CD4-positive, alpha-beta T cell treated with Interleukin-17A for 4 hours (primary cell): ENCODE measurements around the gene ZDHHC14.
A peak's percentile ranks its signal among the peaks of the same experiment; 100 is the strongest.

Source experiments
- DNase-seq: peaks from one replicate; pipeline ENCODE4 v3.0.0-alpha.2; 2020; ENCODE audit warnings: mixed read lengths

ZDHHC14 gene

DNA sequence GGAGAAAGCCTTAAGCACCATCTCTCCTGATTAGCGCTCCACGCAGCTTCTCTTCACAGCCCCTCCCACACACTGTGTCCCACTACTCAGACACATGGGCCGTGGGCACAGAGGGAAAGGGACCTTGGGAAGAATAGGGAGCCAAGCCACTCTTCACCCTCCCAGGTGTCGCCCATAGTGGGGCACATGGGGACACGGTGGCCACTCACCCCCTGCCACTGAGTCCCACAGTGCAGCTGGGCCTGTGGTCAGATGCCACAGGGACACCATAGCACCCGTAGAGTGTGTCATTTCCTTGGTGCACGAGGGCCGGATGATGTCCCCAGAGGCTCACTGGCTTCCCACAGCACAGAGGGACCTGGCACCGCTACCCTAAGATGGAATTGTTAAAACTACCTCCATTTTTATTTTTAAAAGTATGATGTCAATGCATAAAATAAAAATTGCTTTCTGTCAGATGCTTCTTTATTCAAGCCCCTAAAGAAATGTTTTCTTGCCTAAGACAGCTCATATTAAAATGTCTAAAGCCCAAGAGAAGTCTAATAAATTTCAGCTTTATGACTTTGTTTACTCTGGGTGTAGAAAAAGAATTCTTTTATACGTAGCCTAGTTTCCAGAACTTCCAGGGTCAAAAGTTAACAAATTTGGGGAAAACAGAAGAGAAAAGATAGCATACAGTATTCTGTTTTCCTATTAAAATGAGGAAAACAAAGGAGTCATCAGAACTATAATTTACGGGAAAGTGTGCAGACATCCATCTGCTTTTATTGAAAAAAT lies 251.0 kb downstream of the ZDHHC14 start:
- DNase-seq = no peak

DNA sequence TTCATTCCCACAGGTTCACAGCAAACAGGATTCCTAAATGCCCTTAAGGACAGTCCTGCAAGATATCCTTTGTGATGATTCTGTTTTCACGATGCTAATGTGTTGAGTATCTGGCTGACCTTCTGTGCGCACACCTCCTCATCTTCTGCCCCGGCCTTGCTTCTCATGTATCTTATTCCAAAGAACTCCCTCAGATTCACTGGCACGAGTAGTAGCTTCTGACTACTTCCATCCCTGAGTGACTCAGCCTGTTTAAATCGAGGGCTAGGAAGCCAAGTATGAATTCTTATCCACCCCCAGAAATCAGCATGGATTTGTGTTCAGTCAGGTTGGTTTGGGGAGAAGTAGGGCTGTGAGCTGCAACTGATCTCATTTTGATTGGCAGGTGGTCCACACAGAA lies 251.8 kb downstream of the ZDHHC14 start:
- DNase-seq = no peak

DNA sequence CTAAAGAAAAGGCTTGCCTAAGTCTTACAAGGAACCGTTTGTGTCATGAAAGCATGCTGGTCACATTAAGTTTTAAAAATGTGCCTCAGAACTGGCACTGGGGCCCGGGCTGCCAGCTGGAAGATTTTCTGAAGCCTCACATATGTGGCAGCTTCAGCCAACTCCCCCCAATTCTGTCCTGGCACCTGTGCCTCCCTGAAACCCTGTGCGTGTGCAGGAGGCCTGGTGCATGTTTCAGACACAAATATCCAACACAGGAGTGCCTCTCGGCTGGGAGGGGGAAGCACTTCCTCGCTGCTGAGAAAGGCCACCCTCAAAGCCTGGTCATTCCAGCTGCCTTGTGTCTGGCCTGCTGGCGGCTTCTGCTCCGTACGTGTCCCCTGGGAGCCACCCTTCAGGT lies 253.6 kb downstream of the ZDHHC14 start:
- no peak for DNase-seq

DNA sequence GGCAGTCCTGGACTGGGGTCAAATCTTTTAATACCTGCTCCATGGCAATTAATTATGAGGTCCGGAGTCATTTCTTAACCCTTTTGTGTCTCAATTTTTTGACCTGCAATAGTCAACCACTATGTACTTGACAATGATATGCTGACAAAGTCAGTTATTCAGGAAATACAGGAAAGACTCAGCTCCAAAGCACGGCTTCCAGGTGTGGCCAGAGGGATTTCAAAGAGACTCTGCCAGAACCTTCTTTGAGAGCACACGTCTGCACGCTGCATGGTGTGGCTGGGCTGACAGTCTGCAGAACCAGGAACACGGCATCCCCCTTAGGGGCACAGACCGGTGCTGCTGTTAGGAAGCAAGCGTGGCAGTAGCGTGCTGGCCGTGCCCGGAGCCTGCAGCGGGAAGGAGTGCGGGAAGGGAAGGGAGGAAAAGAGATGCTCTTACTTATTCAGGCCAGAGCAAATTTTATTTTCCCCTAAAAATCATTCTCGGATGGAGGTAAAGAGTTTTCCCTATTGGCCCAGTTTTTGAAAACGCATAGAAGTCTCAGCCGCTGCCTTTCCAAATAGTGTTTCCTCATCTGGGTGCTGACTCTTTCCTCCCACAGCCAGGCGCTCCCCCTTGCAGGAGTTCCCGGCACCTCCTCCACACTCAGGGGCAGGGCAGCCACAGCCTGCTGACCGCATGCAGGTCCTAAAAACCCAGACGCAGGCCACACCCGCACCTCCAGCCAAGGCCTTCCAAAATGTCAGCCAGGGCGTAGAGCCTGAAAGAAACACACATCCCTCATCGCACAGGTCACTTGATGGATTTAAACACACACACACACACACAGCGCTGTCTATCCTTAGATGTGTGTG lies 254.6 kb downstream of the ZDHHC14 start:
- no peak for DNase-seq

DNA sequence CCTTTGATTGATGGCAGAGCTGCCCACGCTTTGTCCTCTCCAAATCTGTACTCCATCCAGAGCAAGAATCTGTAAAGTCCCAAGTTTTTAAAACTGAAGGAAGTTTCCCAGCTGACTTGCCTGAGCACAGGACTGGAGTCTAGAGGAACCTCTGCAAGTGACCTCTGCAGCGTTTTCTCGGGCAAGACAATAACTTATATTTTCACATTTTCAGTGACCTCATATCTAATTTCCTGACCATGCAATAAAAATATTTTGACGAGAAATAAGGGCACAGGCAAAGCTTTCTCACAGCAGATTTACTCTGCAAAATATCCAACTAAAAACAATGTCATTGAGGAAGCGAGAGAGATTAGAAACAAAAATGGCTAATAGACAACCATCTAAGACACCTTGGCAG lies 256.5 kb downstream of the ZDHHC14 start:
- DNase-seq = no peak

DNA sequence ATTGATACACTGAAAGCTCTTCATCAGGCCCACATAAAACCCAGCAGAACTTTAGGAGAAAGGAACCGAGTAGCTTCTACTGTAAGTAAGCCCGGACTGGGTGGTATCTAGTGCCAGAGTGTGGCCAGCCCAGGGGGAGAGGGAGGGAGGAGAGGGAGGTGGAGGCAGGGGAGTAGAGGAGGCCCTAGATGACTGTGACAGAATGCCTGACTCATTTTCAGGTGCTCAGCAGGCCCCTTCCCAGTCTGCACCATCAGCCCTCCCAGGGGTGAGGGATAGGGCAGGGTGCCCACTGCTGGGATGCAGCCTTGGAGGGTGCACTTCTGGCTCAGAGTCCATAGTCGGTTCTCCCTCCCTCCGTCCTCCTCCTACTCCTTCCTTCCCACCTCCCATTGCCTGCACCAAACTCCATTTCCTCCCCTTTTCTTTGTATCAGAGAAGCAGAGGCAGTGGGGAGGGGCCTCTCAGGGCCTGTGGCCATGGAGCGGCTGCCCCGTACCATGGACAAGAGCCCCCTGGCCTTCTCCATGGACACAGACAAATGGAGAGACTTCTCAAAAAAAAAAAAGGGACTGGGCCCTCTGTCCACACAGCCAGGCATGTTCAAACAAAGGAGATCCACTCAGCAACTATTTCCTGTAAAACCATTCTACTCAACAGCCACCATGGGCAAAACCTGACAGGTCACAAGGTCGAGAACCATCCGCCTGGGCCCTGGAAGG lies 257.1 kb downstream of the ZDHHC14 start:
- no peak for DNase-seq

DNA sequence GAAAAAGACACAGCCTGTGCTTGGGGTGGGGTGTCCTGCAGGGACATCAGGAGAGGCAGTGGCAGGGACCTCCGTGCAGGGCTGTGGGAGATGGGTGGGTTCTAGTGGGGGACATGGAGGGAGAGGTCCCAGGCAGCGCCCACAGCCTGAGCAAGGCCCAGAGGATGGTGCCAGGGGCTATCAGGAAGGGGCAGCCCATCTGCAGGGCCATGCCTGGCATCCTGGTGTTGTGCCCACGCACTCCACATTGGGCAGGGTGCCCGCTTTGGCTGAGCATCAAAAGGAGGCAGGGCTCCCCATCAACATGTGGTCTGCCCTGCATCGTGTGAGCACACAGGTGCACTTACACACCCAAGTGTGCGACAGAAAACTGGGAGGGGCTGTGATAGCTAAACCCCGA lies 257.8 kb downstream of the ZDHHC14 start:
- no peak for DNase-seq

DNA sequence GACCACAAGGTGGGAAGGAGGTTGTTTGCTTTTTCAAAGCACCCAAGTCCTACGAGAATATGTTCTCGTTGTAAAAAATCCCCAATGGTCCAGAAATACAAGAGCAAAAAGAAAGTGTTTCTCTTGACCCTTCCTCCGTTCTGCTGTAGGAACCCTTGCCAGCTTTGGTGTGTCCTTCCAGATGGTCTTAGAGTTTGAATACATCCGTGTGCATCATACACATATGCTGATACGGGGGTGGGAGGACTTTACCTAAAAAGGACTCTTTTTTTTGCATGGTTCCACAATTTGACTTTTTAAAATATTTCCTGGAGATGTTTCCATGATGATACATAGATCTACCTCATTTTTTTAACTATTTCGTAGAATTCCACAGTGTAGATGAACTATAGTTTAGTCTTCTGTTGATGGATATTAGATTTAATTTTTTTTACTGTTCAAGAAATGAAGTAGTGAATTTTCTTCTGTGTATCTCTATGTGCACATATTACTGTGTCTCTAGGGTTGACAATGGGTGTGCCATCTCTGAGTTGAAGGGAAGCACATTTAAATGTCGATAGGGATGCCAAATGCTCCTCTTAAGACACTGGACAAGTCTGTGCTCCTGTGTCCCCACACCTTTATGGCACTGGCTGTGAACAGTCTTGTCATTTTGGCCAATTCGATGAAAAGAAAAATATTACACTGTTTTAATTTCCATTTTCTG lies 259.9 kb downstream of the ZDHHC14 start:
- no peak for DNase-seq

DNA sequence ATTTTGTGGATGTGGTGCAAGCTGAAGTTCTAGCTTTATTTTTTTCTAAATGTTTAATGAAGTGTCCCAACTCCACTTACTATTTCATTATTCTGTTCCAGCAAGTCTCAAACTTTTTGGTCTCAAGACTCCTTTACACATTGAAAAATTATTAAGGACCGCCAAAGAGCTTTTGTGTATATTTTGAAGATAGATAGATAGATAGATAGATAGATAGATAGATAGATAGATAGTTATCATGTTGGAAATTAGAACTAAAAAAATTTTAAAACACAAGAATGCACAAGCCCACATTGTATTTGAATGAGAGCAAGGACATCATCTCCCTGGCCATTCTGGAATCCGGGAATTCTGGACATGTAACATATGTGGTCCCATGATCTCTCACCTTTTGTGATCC lies 260.8 kb downstream of the ZDHHC14 start:
- no peak for DNase-seq

DNA sequence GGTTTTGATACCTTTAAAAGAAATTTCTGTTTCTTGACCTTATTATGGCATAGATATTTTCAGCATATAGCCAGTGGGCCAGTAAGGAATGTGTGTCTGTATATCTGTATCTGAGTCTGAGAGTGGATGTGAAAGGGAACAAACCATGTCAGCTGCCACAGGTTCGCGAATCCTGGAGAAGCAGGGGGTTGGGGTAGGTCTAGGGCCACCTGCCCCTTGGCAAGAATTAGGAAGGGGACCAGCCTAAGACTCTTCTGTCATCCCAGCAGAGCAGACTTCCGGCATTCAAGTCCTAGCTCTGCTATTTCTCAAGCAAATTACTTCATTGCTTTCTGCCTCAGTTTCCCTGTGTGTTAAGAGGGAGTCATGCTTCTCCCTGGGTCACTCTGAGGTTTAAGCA lies 261.7 kb downstream of the ZDHHC14 start:
- no peak for DNase-seq

DNA sequence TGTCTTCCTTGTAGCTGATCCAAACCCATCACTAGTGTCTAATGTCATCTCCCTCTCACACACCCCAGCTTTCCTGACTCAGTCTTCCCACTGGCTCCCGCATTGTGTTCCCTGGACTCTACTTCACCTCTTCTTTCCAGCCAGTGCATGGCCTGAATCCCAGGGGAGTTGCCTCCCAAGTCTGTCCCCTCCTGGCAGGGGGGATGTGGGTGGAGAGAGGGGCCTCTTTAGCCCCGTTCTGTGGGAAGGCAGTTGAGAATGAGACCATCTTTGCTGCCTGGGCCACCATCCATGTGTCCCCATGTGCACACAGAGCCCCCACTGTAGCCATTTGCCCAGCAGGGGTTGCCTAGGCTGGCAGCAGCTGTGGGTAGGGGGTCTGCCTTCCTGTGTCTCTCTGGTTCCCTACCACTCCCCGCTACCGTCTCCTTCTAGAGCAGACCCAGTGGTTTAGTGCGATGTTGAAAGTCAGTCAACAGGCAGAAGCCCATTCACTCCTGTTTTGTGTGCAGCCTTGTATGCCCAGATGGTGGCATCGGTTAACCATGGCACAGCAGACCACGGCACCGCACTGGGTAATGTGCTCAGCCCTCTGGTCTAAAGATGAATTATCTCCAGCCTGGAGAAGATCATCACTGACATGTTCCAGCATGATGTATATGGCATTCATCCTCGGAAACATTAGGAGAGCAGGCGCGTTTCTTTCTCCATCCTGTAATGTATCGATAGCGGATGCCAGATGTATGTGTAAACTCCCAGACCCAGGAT lies 263.2 kb downstream of the ZDHHC14 start:
- DNase-seq = peak; percentile 27

DNA sequence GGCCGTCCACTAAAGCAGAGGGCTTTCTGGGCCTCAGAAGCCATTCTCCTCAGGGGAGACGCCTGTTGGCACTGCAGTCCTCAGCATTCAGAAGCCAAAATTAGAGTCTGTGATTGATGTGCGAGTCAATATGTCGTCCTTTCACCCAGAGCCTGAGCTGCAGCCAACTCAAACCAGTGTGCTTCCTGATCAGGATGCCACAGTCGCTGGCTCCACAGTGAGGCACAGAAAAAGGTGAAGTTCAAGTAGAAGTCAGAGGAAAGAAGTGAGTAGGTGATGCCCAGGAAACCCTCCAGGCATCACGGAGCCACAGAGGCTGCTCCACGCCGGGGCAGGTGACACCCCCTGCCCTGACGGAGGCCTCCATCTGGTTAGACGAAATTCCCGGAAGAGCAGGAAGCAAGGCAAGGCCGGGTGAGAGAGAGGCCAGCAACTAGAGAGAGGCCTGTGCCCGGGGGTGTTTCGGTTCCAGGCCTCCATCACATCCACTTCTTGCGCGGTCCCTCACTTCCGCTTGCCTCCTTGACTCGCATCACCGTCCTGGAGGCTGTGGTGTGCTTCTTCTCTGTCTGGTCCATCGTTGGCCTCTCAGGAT lies 264.3 kb downstream of the ZDHHC14 start:
- no peak for DNase-seq

DNA sequence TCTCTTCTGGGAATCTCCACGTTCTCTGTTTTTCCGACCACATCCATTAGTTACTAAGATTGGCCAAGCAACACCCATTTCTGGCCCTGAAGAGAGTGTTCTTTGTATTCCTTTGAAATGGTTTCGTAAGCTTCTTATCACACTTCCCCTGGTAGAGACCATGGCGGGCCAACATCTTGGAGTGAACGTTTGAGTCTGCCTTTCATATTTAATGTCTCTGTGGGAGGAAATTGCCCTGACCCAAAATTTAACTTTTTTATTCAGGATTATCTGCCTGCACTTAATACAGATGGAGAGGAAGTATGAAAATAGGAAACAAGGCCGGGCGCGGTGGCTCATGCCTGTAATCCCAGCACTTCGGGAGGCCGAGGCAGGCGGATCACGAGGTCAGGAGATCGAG lies 265.0 kb downstream of the ZDHHC14 start:
- no peak for DNase-seq

DNA sequence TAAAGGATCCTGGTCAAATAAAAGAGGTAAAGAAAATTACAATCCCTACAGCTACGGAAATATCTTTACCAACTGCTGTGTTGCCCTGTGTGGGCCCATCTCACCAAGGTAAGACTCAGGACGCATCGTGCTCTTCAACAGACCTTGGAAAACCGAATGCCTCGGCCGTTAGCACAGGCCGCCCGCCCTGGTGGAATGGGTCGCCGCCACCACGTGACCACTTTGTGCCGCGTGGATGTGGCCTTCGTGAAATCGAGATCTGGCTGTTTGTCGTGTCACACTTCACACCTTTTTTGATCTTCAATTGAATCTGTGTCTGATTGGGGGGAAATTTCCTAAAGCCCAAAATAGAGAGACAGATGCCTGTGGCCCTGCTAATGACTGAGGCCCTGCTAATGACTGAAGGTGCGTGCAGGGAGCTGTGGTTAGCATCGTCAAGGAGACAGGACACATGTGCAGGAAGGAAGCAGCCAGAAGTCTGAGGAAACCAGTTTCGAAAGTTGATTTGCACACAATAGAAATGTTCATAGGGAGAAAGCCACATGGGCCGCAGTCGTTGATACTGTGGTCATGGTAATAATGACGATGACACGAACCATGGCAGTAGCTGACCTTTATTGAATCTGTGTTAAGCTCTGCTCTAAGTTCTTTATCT lies 266.4 kb downstream of the ZDHHC14 start:
- no peak for DNase-seq

DNA sequence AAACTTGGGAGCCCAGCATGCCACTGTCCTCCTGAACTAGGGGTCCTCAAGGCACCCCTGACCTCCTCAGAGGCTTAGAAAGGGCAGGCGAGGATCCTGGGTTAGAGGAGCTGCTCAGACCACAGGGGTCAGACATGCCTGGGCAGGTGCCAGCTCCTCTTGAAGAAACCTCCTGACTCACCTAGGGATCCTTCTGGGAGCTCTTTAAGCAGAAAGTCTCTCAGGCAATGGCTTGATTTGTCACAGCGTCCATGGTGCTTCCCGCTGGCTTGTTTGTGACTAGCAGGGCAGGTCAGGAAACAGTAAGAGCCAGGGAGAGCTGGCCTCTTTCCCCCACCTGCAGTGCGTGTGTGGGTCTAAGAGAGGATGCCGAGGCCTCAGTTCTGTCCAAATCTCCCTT lies 267.6 kb downstream of the ZDHHC14 start:
- DNase-seq = no peak

DNA sequence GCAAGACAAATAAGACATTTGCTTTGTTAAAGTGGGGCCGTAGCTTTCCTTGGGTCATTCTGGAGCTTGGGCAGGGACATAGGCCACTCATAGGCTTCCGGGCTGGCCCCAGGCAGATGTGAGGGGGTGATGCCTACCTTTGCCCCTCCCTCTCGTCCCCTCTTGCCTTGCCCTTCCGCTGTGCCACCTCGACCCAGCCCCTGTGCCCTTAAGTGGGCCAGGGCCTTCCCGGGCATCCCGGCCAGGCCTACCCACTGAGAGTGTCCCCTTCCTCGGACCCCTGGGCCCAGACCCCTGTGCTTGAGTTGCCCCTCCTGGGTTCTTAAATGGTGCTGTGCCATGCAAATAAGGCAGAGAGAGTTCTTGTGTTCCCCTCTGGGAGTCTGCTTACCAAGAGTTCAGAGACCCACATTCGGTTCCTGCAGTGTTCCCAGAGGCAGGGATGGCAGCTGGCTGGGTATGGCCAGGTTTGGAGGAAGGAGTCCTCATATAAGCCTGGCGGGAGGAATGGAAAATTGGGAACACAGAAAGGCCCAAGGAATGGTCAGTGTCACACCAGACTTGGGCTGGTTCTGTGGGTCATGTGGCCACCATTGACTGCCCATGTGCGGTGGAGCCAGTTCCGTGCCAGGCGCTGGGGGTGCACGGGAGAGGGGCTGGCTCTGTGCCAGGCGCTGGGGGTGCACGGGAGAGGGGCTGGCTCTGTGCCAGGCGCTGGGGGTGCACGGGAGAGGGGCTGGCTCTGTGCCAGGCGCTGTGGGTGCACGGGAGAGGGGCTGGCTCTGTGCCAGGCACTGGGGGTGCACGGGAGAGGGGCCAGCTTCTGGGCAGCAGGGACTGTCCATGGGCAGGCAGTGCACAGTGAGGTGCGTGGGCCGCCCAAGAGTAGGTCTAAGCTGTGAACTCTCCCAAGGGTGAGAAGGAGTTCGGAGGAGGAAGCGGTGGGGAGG lies 268.6 kb downstream of the ZDHHC14 start:
- no peak for DNase-seq

DNA sequence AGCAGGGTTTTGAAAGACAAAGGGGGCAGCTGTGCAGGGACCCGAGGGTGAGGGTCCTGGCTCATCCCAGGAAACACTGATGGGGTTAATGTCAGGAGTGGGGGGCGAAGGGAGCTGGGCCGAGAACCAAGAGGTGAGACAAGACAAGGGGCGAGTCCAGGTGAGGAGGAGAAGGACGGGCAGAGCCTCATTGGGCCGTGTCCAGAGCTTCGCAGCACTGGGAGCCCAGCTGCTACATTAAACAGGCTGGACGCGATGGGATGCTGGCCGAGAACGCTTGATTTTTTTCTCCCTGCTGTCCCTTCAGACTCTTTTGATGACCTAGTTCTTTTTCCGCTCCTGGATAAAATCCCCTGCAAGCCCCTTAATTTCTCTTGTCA lies 269.3 kb downstream of the ZDHHC14 start:
- no peak for DNase-seq

DNA sequence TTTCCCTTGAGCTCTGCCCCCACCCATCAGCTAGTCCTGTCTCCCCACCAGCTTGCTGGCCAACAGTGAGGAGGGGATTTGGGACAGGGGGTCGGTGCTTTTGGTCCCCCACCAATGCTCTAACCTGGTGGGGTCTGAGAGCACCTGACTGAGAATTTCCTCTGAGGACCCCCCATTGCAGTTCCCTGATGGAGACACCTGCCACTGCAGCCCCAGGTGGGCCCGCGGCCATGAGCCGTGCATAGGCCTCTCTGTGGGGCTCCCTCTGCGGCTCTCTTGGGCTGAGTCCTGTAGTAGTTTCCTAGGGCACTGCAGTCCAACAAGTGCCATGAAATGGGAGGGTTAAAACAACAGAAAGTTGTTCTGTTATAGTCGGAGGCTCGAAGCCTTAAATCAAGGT lies 269.8 kb downstream of the ZDHHC14 start:
- DNase-seq = no peak

DNA sequence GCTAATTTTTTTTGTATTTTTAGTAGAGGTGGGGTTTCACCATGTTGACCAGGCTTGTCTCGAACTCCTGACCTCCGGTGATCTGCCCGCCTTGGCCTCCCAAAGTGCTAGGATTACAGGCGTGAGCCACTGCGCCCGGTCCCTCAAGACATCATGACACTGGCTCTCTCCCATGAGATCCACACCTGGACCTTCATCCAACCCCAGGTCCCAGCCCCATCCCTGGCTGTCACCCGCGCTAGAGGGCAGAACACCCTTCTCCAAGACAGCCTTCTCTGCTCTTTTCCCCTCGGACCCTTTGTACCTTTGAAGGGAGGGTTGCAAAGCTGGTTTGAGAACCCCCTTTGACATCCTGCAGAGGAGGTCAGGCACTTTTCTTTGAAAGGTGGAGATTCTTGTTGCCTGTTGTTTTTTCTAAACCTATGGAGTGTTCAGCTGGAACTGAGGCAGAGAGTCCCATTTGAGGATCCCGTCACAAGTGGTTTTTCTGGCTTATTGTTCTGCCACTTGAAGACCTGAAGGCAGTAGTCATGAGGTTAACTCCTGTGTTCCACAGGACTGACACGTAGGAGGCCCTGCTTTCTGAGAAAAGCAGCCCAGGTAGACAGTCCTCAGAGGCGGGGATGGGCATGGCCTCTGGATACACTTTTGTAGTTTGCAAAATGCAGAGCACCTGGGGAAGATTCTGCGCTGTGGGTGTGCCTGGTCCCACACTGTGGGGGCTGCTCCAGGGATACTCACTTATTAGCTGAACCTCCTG lies 270.9 kb downstream of the ZDHHC14 start:
- DNase-seq = no peak
